GM12878 (cell line): Measurements from ENCODE around the gene PHRF1. TPM values are rescaled to one million over a fixed set of nuclear protein-coding genes. Genes with fewer than 3 reads are reported as not detected.
A peak's percentile ranks its signal among the peaks of the same experiment; 100 is the strongest.

ENCODE experiments used
- ATAC-seq: fragments of 200-7000 bp; cut with Tn5 transposase; 3 replicates; pipeline ENCODE4 v1.9.1; 2020; ENCODE audit warnings: mild to moderate bottlenecking, moderate library complexity
- BruUV-seq: library from RNA; stranded (reverse); fragments of 400-500 nt; replicated peaks from 2 replicates; lab custom pipeline; 2021; lab: Mats Ljungman, UMichigan
- CTCF ChIA-PET: fragments of 300-600 bp; sonication (Branson Sonifier 250); formaldehyde crosslinking; extraction: SDS; loops from one replicate; lab custom pipeline; 2021; ENCODE audit warnings: inconsistent platforms; lab: Yijun Ruan, JAX
- POLR2A ChIA-PET: fragments of 350-600 bp; formaldehyde crosslinking; extraction: SDS; loops from one replicate; lab custom pipeline; 2021; ENCODE audit warnings: inconsistent platforms; lab: Charles Lee
- RAD21 ChIA-PET: fragments of 300-600 bp; sonication (Branson Sonifier 250); formaldehyde crosslinking; loops from one replicate; lab custom pipeline; 2023; ENCODE audit warnings: antibody characterized with exemption; ENCODE audit not compliant: unreplicated experiment; lab: Charles Lee
- SMC1A ChIA-PET: fragments of 300-600 bp; sonication (Branson Sonifier 250); formaldehyde crosslinking; loops from one replicate; lab custom pipeline; 2023; ENCODE audit not compliant: unreplicated experiment, uncharacterized antibody; lab: Charles Lee
- DNase-seq: peaks from one replicate; pipeline ENCODE4 v3.0.0-alpha.2; 2011; ENCODE audit warnings: low read depth, low spot score
- FAIRE-seq: peaks from 3 replicates; lab custom pipeline; 2011; peaks lifted over from hg19 to GRCh38; lab: Jason Lieb, UNC
- H2AFZ ChIP-seq: 2 replicates; pipeline ENCODE4 v1.6.0; 2011; ENCODE audit warnings: low read depth, low read length, control low read depth; ENCODE audit not compliant: control insufficient read depth
- H3K27ac ChIP-seq: 2 replicates; pipeline ENCODE4 v1.5.1; 2011; ENCODE audit warnings: control low read depth; ENCODE audit not compliant: control insufficient read depth, insufficient read depth
- H3K27me3 ChIP-seq, 2 experiments: replicated peaks in 1 of 2; 2 replicates each; pipeline versions ENCODE4 v1.6.0 to v1.6.1; 2011; ENCODE audit warnings: low read length in 1 of 2; ENCODE audit not compliant: control insufficient read depth in 2 of 2, insufficient read depth in 2 of 2
- H3K36me3 ChIP-seq, 2 experiments: 2 replicates each; pipeline ENCODE4 v1.5.1; 2011; ENCODE audit warnings: low read length in 1 of 2; ENCODE audit not compliant: control insufficient read depth in 2 of 2, insufficient read depth in 2 of 2
- H3K4me1 ChIP-seq: 2 replicates; pipeline ENCODE4 v1.6.1; 2011; ENCODE audit warnings: mild to moderate bottlenecking, low read length, moderate library complexity, mixed read lengths; ENCODE audit not compliant: control insufficient read depth, insufficient read depth
- H3K4me2 ChIP-seq: 2 replicates; pipeline ENCODE4 v1.6.0; 2011; ENCODE audit warnings: control low read depth; ENCODE audit not compliant: control insufficient read depth, insufficient read depth
- H3K4me3 ChIP-seq: fragments of 200-600 bp; sonication (generic); 2 replicates; pipeline ENCODE4 v1.5.1; 2016
- H3K79me2 ChIP-seq: 2 replicates; pipeline ENCODE4 v1.6.0; 2011; ENCODE audit warnings: low read length; ENCODE audit not compliant: control insufficient read depth, insufficient read depth
- H3K9ac ChIP-seq: 2 replicates; pipeline ENCODE4 v1.8.0; 2011; ENCODE audit warnings: low read length, control low read depth, mixed read lengths; ENCODE audit not compliant: control insufficient read depth, insufficient read depth
- H3K9me3 ChIP-seq: replicated peaks from 3 replicates; pipeline ENCODE4 v1.5.1; 2011; ENCODE audit warnings: mild to moderate bottlenecking, low read length; ENCODE audit not compliant: control insufficient read depth, insufficient read depth
- H4K20me1 ChIP-seq: 2 replicates; pipeline ENCODE4 v1.6.0; 2011; ENCODE audit not compliant: control insufficient read depth, insufficient read depth
- BMI1 ChIP-seq: fragments of 450-650 bp; IDR thresholded peaks from 2 replicates; pipeline ENCODE4 v1.6.1; 2016; ENCODE audit warnings: mild to moderate bottlenecking, moderate library complexity, borderline replicate concordance
- CEBPB ChIP-seq, 2 experiments: fragments of 150-350 bp in 1 of 2; IDR thresholded peaks; 2 replicates each; pipeline ENCODE4 v1.6.1; 2012 to 2014; ENCODE audit warnings: low read depth in 2 of 2, low read length in 2 of 2, borderline replicate concordance in 1 of 2, inconsistent platforms in 1 of 2
- CHD2 ChIP-seq: IDR thresholded peaks from 2 replicates; pipeline ENCODE4 v1.6.1; 2011; ENCODE audit warnings: low read depth, low read length, improper control_type of control experiment, borderline replicate concordance
- CREM ChIP-seq: IDR thresholded peaks from 2 replicates; pipeline ENCODE4 v1.6.1; 2014; ENCODE audit warnings: antibody characterized with exemption, low read depth
- MTA2 ChIP-seq: fragments of 450-650 bp; IDR thresholded peaks from 2 replicates; pipeline ENCODE4 v1.6.1; 2016; ENCODE audit warnings: low read depth, mild to moderate bottlenecking, moderate library complexity
- PML ChIP-seq: IDR thresholded peaks from 2 replicates; pipeline ENCODE4 v1.6.1; 2012; ENCODE audit warnings: low read length, inconsistent platforms
- RAD51 ChIP-seq: fragments of 450-650 bp; IDR thresholded peaks from 2 replicates; pipeline ENCODE4 v1.6.1; 2016; ENCODE audit warnings: moderate library complexity, mild to moderate bottlenecking, inconsistent platforms
- RBBP5 ChIP-seq: fragments of 200-600 bp; sonication (generic); conservative IDR thresholded peaks from 2 replicates; pipeline ENCODE4 v1.6.1; 2016
- SPI1 ChIP-seq: IDR thresholded peaks from 2 replicates; pipeline ENCODE4 v1.6.1; 2011; ENCODE audit warnings: low read depth, mild to moderate bottlenecking, low read length, moderate library complexity, borderline replicate concordance; ENCODE audit not compliant: insufficient read depth
- SUPT20H ChIP-seq: IDR thresholded peaks from 2 replicates; pipeline ENCODE4 v1.6.1; 2011; ENCODE audit warnings: low read depth, mild to moderate bottlenecking, low read length, moderate library complexity, borderline replicate concordance; ENCODE audit not compliant: control insufficient read depth
- WGBS: methylation state at CpG from one replicate; pipeline ENCODE4 v1.1.6; 2016; ENCODE audit warnings: low lambda C conversion rate; ENCODE audit not compliant: insufficient replicate concordance, insufficient coverage; ENCODE audit errors: missing lambda C conversion rate; 5-methylcytosine and 5-hydroxymethylcytosine counted together
- in situ Hi-C: fragments of 300-500 bp; cut with MboI; formaldehyde crosslinking; loops from 9 replicates; pipeline ENCODE4 v1.14.3; 2018; ENCODE audit warnings: mixed read lengths
- intact Hi-C: fragments of 100-400 bp; cut with micrococcal nuclease; formaldehyde crosslinking; loops from one replicate; pipeline ENCODE4 v1.14.2; 2022; ENCODE audit not compliant: unreplicated experiment
- polyA plus RNA-seq, 11 experiments: library from polyadenylated mRNA; depleted of rRNA in 4 of 11; unstranded in 6 of 11; stranded (reverse) in 5 of 11; fragments of >200 nt; fragmentation: Nextera tagmentation in 4 of 11; fragmentation: Illumina TruSeq in 1 of 11; extraction: Ambion mirVana in 4 of 11; extraction: Trizol in 1 of 11; gene quantifications; 1 replicate in 1 of 11; 2 replicates in 10 of 11; pipeline versions ENCODE4 v1.2.1 to v1.2.3, GENCODE V29; 2011 to 2016; ENCODE audit warnings: inconsistent platforms in 2 of 11, missing spikeins in 2 of 11, low read depth in 1 of 11
- total RNA-seq, 4 experiments: library from RNA; depleted of rRNA in 3 of 4; stranded (reverse); fragments of >200 nt in 3 of 4; fragmentation: Illumina TruSeq in 1 of 4; extraction: Trizol in 1 of 4; gene quantifications; 2 replicates each; pipeline versions ENCODE4 v1.2.1 to v1.2.3, GENCODE V29; 2013 to 2021
- TF ChIP-seq, protein P1 (sequence below): fragments of 450-650 bp; IDR thresholded peaks from 2 replicates; pipeline ENCODE4 v1.6.1; 2016; ENCODE audit warnings: mild to moderate bottlenecking, moderate library complexity, borderline replicate concordance
- TF ChIP-seq, protein P2 (sequence below): fragments of 450-650 bp; formaldehyde crosslinking; IDR thresholded peaks from 2 replicates; pipeline ENCODE4 v1.4.0; 2020; ENCODE audit warnings: mild to moderate bottlenecking, moderate library complexity

The PHRF1 gene
- total and polyA plus RNA-seq, 10 of the 15 experiments (the other 5 are each of a cell fraction or from before 2014, with no cell fraction given) = 0.13 to 43.5 (median 15.1) TPM

- TF ChIP-seq CHD2 (no peak), SUPT20H (no peak), SPI1 (no peak), BMI1 (peak; percentile 68; the same call in 1 of the 2 replicates), PML (no peak), CREM (no peak)
Measured at GRCh38 chr11:559020-559620, 17.1 kb upstream of the PHRF1 start (continued).

DNA sequence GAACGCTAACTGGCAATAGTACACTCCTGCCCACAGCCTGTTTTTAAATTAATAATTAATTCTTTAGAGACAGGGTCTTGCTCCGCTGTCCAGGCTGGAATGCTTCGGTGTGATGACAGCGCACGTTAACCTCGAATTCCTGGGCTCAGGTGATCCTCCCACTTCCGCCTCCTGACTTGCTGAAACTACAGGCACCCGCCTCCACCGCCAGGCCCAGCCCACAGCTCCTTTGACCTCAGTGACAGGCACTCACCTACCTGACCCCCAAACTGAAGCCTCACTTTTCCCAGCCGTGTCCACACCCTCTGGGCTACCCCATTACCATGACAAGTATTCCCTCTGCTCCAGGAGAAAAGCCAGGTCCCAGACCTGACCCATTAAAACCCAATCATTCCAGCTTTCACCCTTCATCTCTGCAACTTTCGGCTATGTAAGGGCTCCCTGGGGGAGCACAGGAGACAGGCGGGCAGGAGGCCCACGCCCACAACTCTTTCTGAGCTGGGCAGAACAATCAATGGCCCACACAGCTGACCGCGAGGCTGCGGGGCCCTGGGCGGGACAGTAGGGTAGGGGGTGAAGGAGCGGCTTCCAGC, 16.5 kb upstream of the PHRF1 start:
- in situ Hi-C loops (loop anchor here (5.0 kb wide), 1 partner anchor 152 kb away; no protein-coding TSS in a partner anchor), intact Hi-C loops (no loop called here)
- SMC1A ChIA-PET = no interaction called here
- Histone ChIP-seq H3K79me2 (peaks cover 5% of the 10 kb centered on the region), H3K9me3 (no peaks in the 10 kb centered on the region), H2AFZ (peak overlapping the region; percentile 90), H3K4me3 (peak overlapping the region; percentile 76), H3K9ac (peak overlapping the region; percentile 69), H3K36me3 (no peaks in the 10 kb centered on the region; a peak in 1 of 4 replicates), H3K4me1 (peaks cover 5% of the 10 kb centered on the region), H3K27ac (no peak overlapping the region; the same call in 1 of the 2 replicates), H3K4me2 (peak overlapping the region; percentile 96), H3K27me3 (peaks cover 0 to 5% of the 10 kb centered on the region in 2 experiments; a peak in 2 of 4 replicates), H4K20me1 (no peaks in the 10 kb centered on the region)
- ATAC-seq (no peak), DNase-seq (no peak), FAIRE-seq (peak; percentile 18)
- POLR2A ChIA-PET = interaction anchor here (0.8 to 1.6 kb wide), 5 partner anchors 9 to 167 kb away, joined by 3 to 7 read pairs (median 4); partner anchors contain the start of gene TMEM80
- CTCF ChIA-PET = interaction anchor here (0.8 to 1.9 kb wide), 4 partner anchors 136 to 167 kb away, joined by 3 to 10 read pairs (median 4); partner anchors contain the start of genes DEAF1 and TMEM80
- RAD21 ChIA-PET = no interaction called here
- WGBS = 59% methylated on average over 18 of the region's 18 CpGs
- no TSS peak for BruUV-seq
- TF ChIP-seq MTA2 (no peak), CEBPB (IDR thresholded peaks at IDR 0.05; ENCODE audit: borderline replicate concordance in 1 of 2, low read depth in 2 of 2, low read length in 2 of 2) (no peak), RBBP5 (no peak), RAD51 (no peak)
- TF ChIP-seq, protein P1, sequence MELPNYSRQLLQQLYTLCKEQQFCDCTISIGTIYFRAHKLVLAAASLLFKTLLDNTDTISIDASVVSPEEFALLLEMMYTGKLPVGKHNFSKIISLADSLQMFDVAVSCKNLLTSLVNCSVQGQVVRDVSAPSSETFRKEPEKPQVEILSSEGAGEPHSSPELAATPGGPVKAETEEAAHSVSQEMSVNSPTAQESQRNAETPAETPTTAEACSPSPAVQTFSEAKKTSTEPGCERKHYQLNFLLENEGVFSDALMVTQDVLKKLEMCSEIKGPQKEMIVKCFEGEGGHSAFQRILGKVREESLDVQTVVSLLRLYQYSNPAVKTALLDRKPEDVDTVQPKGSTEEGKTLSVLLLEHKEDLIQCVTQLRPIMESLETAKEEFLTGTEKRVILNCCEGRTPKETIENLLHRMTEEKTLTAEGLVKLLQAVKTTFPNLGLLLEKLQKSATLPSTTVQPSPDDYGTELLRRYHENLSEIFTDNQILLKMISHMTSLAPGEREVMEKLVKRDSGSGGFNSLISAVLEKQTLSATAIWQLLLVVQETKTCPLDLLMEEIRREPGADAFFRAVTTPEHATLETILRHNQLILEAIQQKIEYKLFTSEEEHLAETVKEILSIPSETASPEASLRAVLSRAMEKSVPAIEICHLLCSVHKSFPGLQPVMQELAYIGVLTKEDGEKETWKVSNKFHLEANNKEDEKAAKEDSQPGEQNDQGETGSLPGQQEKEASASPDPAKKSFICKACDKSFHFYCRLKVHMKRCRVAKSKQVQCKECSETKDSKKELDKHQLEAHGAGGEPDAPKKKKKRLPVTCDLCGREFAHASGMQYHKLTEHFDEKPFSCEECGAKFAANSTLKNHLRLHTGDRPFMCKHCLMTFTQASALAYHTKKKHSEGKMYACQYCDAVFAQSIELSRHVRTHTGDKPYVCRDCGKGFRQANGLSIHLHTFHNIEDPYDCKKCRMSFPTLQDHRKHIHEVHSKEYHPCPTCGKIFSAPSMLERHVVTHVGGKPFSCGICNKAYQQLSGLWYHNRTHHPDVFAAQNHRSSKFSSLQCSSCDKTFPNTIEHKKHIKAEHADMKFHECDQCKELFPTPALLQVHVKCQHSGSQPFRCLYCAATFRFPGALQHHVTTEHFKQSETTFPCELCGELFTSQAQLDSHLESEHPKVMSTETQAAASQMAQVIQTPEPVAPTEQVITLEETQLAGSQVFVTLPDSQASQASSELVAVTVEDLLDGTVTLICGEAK = no peak
- TF ChIP-seq, protein P2, sequence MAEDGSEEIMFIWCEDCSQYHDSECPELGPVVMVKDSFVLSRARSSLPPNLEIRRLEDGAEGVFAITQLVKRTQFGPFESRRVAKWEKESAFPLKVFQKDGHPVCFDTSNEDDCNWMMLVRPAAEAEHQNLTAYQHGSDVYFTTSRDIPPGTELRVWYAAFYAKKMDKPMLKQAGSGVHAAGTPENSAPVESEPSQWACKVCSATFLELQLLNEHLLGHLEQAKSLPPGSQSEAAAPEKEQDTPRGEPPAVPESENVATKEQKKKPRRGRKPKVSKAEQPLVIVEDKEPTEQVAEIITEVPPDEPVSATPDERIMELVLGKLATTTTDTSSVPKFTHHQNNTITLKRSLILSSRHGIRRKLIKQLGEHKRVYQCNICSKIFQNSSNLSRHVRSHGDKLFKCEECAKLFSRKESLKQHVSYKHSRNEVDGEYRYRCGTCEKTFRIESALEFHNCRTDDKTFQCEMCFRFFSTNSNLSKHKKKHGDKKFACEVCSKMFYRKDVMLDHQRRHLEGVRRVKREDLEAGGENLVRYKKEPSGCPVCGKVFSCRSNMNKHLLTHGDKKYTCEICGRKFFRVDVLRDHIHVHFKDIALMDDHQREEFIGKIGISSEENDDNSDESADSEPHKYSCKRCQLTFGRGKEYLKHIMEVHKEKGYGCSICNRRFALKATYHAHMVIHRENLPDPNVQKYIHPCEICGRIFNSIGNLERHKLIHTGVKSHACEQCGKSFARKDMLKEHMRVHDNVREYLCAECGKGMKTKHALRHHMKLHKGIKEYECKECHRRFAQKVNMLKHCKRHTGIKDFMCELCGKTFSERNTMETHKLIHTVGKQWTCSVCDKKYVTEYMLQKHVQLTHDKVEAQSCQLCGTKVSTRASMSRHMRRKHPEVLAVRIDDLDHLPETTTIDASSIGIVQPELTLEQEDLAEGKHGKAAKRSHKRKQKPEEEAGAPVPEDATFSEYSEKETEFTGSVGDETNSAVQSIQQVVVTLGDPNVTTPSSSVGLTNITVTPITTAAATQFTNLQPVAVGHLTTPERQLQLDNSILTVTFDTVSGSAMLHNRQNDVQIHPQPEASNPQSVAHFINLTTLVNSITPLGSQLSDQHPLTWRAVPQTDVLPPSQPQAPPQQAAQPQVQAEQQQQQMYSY (CRISPR knock-in tag) = no peak
